Measurements from ENCODE around the gene SLC26A11.

Gene SLC26A11

DNA sequence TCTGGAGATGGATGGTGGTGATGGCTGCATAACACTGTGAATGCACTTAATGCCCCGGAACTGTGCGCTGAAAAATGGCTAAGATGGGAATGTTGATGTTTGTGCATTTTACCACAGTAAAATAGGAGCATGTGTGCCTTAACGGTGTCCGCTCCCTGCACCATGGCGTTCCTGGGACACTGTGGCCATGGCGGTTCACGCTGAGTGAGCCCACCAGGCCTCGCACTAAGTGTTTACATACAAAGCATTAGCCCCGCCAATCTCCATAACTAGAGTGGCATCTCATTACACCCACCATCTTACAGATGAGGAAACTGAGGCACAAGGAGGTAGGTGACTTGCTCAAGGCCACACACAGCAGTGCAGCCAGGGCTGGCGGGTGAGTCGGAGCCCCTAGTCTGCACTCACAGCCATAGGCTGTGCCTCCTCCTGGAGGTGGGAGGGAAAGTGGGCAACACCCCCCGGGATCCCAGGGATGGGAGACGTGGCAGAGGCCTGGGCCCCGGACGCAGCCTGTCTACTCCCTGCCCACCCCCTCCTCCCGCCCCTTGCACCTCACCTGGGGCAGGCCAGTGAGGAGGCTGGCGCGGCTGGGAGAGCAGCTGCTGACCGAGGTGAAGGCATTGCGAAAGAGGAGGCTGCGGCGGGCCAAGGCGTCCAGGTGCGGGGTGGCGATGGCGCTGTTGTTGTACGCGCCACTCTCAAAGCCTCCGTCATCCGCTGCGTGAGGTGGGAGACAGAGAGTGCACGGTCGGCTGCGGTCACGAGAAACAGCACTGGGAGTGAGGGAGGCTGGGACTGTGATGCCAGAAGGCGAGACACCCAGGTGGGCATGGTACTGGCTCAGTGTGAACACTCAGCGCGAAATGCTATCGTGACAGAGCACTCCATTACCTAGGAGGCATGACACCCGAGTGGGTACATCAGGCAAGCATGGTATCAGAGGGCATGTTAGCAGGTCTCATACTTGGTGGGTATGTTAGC, 3.5 kb upstream of the SLC26A11 start:
- no peak for DNase-seq
- Mint-ChIP-seq H3K4me3 (no peak overlapping the region), H3K27ac (no peak overlapping the region), H3K9me3 (no peaks in the 10 kb centered on the region), H3K4me1 (peaks cover 21% of the 10 kb centered on the region), H3K27me3 (ENCODE audit: low read depth, poor library complexity) (peaks cover 2% of the 10 kb centered on the region), H3K36me3 (ENCODE audit: low read depth) (peaks cover 11% of the 10 kb centered on the region)
- TF ChIP-seq, protein P1, sequence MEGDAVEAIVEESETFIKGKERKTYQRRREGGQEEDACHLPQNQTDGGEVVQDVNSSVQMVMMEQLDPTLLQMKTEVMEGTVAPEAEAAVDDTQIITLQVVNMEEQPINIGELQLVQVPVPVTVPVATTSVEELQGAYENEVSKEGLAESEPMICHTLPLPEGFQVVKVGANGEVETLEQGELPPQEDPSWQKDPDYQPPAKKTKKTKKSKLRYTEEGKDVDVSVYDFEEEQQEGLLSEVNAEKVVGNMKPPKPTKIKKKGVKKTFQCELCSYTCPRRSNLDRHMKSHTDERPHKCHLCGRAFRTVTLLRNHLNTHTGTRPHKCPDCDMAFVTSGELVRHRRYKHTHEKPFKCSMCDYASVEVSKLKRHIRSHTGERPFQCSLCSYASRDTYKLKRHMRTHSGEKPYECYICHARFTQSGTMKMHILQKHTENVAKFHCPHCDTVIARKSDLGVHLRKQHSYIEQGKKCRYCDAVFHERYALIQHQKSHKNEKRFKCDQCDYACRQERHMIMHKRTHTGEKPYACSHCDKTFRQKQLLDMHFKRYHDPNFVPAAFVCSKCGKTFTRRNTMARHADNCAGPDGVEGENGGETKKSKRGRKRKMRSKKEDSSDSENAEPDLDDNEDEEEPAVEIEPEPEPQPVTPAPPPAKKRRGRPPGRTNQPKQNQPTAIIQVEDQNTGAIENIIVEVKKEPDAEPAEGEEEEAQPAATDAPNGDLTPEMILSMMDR (IDR thresholded peaks at IDR 0.05): no peak

DNA sequence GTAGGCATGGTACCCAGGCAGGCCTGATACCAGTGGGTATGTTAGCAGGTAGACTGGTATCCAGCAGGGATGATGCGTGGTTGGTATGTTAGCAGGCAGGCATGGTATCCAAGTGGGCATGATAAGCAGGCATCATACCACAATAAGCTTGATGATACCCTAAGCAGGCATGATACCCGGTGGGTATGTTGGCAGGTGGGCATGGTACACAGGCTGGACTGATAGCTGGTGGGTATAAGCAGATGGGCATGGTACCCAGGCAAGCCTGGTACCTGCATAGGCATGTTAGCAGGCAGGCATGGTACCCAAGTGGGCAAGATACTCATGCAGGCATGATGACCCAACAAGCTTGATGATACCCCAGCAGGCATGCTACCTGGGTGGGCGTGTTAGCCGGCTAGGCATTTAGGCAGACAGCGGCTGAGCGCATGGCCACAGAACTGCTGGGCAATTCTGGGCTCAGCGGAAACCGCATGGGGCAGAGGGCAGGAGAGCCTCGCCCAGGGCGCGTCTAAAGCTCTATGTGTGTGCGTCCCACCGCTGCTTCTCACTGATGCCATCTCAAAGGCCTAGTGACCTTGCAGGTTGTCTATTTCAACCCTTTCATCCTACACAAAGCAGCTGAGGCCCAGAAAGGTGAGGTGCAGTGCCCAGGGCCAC, 2.4 kb upstream of the SLC26A11 start:
- Mint-ChIP-seq H3K27ac (no peak overlapping the region), H3K36me3 (ENCODE audit: low read depth) (peaks cover 16% of the 10 kb centered on the region)

DNA sequence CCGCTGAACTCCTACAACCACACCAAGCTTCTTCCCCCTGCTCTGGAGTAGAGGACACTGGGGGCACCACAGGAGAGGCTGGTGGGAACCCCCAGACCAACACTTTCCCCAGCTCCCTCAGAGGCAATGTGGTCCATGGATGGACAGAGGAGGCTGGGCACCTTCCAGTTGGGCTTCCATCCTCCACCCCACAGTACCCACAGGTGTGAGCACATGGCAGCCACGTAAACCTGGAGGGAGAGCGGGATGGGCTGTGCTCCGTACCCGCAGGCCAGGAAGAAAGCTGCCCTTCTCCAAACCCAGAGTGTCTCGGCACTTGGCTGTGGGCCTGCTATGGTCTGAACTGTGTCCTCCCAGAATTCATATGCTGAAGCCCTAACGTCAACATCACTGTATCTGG, 1.8 kb upstream of the SLC26A11 start:
- TF ChIP-seq, protein P1 (IDR thresholded peaks at IDR 0.05): no peak
- no peaks in the 10 kb centered on the region for H3K9me3 Mint-ChIP-seq
- H3K27ac Mint-ChIP-seq: no peak overlapping the region
- peak overlapping the region; percentile 90 for H3K4me3 Mint-ChIP-seq
- no peak for DNase-seq
- H3K36me3 Mint-ChIP-seq (ENCODE audit: low read depth): peaks cover 21% of the 10 kb centered on the region
- peaks cover 5% of the 10 kb centered on the region for H3K27me3 Mint-ChIP-seq (ENCODE audit: low read depth, poor library complexity)
- peaks cover 32% of the 10 kb centered on the region for H3K4me1 Mint-ChIP-seq

More for the DNA sequence above, 2.4 kb upstream of the SLC26A11 start:
- TF ChIP-seq, protein P1 (IDR thresholded peaks at IDR 0.05): no peak
- Mint-ChIP-seq H3K4me1 (peaks cover 26% of the 10 kb centered on the region), H3K27me3 (ENCODE audit: low read depth, poor library complexity) (peaks cover 5% of the 10 kb centered on the region), H3K4me3 (no peak overlapping the region), H3K9me3 (no peaks in the 10 kb centered on the region)
- DNase-seq: no peak

DNA sequence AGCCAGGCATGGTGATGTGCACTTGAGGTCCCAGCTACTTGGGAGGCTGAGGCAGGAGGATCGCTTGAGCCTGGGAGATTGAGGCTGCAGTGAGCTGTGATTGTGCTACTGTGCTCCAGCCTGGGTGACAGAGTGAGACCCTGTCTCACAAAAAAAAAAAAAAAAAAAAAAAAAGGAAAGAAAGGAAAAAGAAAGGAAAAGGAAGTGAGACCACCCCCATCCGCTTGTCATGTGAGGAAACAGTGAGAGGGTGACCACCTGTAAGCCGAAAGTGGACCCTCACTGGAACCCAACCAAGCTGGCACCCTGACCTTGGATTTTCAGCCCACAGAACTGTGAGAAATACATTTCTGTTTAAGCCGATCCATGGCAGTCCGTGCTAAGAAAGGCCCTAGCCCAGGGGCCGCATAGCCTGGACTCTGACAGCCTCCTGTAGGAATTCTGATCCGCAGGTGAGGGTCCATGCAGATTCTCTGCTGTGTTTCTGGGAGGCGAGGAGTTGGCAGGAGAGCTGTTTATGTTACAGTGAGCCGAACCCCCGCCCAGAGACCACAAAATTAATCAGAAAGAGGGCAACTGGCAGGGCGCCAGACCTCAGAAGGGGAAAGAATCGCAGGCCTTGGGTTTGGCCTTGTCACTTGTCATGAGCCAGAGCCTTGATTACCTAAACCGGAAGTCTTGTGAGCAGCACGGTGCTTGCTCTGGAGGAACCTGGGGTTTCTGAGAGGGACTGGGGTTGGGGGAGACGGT, 1.0 kb upstream of the SLC26A11 start:
- TF ChIP-seq, protein P1 (IDR thresholded peaks at IDR 0.05): no peak
- Mint-ChIP-seq H3K27me3 (ENCODE audit: low read depth, poor library complexity) (peaks cover 5% of the 10 kb centered on the region), H3K36me3 (ENCODE audit: low read depth) (peaks cover 27% of the 10 kb centered on the region), H3K27ac (peak overlapping the region; percentile 88), H3K9me3 (no peaks in the 10 kb centered on the region), H3K4me3 (peak overlapping the region; percentile 90), H3K4me1 (peaks cover 38% of the 10 kb centered on the region)
- DNase-seq: no peak

DNA sequence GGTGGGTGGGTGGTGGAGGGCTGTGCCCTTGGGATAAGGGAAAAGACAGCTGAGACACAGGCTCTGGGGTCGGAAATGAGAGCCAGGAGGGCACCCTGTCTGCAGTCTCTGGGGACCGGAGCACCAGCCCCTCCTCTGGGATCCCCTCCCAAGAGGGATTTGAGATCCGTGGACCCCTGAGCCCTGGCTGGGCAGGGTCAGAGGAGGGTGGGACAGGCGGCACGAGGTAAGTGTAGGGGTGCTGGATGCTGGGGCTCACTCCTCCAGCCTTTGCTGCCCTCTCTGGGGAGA, 519 bp upstream of the SLC26A11 start:
- TF ChIP-seq, protein P1 (IDR thresholded peaks at IDR 0.05): no peak
- H3K4me3 Mint-ChIP-seq: peak overlapping the region; percentile 90
- no peaks in the 10 kb centered on the region for H3K9me3 Mint-ChIP-seq
- peaks cover 5% of the 10 kb centered on the region for H3K27me3 Mint-ChIP-seq (ENCODE audit: low read depth, poor library complexity)
- H3K4me1 Mint-ChIP-seq: peaks cover 43% of the 10 kb centered on the region
- peaks cover 31% of the 10 kb centered on the region for H3K36me3 Mint-ChIP-seq (ENCODE audit: low read depth)
- DNase-seq: no peak
- H3K27ac Mint-ChIP-seq: peak overlapping the region; percentile 88
